Astrocyte of the spinal cord (primary cell): ENCODE measurements around the gene ANKS1B.
"Not testable (repeated sequence)": the region's sequence is repeated elsewhere in the genome, so short reads cannot be mapped to it uniquely, and the experiment has no call there.

ENCODE experiments used
- DNase-seq: peaks from one replicate; pipeline ENCODE4 v3.0.0; 2011; ENCODE audit warnings: low read depth, low spot score
- H3K4me3 ChIP-seq: 2 replicates; pipeline ENCODE4 v1.5.1; 2011; ENCODE audit warnings: low read depth, mild to moderate bottlenecking, low read length, moderate library complexity
- in situ Hi-C: cut with HindIII; loops from 2 replicates; pipeline ENCODE4 v1.10.0; 2017; ENCODE audit warnings: low sequenced_read_pairs
- TF ChIP-seq, protein P1 (sequence below): IDR thresholded peaks from 2 replicates; pipeline ENCODE4 v1.5.1; 2012; ENCODE audit warnings: low read depth, mild to moderate bottlenecking, low read length, inconsistent platforms

ANKS1B gene

DNA sequence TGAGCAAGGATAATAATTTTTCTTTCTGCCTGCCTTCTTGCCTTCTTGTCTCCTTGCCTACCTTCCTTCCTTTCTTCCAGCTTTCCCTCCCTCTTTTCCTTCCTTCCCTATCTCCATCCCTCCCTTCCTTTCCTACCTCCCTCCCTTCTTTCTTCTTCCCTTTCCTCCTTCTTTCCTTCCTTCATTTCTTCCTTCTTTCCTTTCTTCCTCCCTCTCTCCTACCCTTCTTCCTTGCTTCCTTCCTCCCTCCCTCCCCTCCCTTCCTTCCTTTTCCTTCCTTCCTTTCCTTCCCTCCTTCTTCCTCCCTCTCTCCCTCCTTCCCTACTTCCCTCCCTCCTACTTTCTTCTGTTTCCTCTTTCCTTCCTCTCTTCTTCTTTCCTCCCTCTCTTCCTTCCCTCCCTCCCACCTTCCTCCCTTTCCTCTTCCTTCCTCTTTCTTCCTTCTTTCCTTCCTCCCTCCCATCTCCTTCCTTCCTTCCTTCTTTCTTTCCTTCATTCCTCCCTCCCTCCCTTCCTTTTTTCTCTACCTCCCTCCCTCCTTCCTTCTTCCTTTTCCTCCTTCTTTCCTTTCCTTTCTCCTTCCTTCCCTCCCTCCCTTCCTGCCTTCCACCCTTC is 1009.9 kb downstream of the ANKS1B start:
- TF ChIP-seq, protein P1, sequence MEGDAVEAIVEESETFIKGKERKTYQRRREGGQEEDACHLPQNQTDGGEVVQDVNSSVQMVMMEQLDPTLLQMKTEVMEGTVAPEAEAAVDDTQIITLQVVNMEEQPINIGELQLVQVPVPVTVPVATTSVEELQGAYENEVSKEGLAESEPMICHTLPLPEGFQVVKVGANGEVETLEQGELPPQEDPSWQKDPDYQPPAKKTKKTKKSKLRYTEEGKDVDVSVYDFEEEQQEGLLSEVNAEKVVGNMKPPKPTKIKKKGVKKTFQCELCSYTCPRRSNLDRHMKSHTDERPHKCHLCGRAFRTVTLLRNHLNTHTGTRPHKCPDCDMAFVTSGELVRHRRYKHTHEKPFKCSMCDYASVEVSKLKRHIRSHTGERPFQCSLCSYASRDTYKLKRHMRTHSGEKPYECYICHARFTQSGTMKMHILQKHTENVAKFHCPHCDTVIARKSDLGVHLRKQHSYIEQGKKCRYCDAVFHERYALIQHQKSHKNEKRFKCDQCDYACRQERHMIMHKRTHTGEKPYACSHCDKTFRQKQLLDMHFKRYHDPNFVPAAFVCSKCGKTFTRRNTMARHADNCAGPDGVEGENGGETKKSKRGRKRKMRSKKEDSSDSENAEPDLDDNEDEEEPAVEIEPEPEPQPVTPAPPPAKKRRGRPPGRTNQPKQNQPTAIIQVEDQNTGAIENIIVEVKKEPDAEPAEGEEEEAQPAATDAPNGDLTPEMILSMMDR, result no peak
- no peak for DNase-seq
- H3K4me3 ChIP-seq, result no peak overlapping the region
- in situ Hi-C loops, result no loop called here

- peak; percentile 4 for DNase-seq
- TF ChIP-seq, protein P1, result no peak
- no peak overlapping the region for H3K4me3 ChIP-seq
- in situ Hi-C loops, result no loop called here
Observed at GRCh38 chr12:98973395-98973794, 1011.3 kb downstream of the ANKS1B start.

- DNase-seq, result no peak
- TF ChIP-seq, protein P1, result no peak
- H3K4me3 ChIP-seq, result no peak overlapping the region
- in situ Hi-C loops, result no loop called here
Observed at GRCh38 chr12:98970950-98971349, 1013.8 kb downstream of the ANKS1B start.

DNA sequence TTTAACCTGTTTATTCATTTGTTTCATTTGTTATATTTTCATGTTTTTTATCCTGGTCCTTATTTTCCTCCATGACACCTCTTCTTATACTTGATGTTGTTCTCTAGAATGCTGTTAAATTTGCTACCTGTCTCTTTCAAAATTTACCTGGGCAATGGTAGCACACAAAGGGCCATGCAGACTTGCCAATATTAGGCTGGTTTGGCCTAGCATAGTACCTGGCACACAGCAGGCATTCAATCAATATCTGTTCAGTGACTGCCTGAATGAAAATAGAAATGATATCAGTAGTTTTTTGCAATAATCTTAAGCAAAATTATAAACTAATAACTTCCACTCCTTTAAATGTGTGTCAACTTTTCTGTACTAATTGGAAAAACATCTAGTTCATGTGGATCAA is 1014.5 kb downstream of the ANKS1B start:
- in situ Hi-C loops, result no loop called here
- H3K4me3 ChIP-seq, result no peak overlapping the region
- TF ChIP-seq, protein P1, result no peak
- no peak for DNase-seq

- no peak overlapping the region for H3K4me3 ChIP-seq
- TF ChIP-seq, protein P1, result no peak
- no peak for DNase-seq
- in situ Hi-C loops, result no loop called here
Observed at GRCh38 chr12:98968896-98969295, 1015.8 kb downstream of the ANKS1B start.

DNA sequence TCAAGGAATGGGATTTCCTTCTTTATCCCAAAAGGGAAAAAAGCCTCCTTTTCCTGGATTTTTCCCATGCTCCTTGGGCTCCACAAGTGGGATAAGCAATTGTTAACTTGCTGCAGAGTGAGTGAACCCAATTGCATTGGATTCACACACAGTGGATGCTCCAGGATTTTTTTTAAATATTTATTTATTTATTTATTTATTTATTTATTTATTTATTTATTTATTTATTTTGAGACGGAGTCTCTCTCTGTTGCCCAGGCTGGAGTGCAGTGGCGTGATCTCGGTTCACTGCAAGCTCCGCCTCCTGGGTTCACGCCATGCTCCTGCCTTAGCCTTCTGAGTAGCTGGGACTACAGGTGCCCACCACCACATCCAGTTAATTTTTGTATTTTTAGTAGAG is 1027.6 kb downstream of the ANKS1B start:
- H3K4me3 ChIP-seq, DNase-seq, in situ Hi-C loops: not testable (repeated sequence)

DNA sequence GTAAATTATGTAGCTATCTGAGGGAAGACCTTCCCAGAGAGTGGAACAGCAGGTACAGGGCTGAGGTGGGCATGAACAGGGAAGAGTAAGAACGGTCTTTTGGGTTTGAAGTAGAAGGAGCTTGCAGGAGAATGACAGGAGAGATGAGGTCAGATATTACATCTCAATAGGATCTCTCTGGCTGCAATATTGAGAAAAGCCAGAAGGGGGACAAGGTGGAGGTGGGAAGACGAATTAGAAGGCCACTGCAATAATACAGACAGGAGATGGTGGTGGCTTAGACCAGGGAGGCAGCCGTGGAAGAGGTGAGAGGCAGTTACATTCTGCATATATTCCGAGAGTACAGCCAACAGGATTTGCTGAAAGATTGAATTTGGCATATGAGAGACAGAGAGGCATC is 1029.5 kb downstream of the ANKS1B start:
- DNase-seq, result peak; percentile 12
- TF ChIP-seq, protein P1, result peak; percentile 46
- H3K4me3 ChIP-seq, result no peak overlapping the region
- in situ Hi-C loops, result no loop called here
